ENCODE data around the gene PSD2.

- TF ChIP-seq CTCF (IDR thresholded peaks at IDR 0.05) (no peak), EZH2 (IDR thresholded peaks at IDR 0.05; ENCODE audit: borderline replicate concordance, insufficient read depth, low read depth, low read length, poor library complexity, severe bottlenecking) (no peak)
Measured at GRCh38 chr5:139867109-139867508, 71.5 kb downstream of the PSD2 start.
